NOMO-1 treated with dmso at 0.1 percent for 144 hours (cell line): Measurements from ENCODE around the gene ACACA.

Experiments used
- DNase-seq: peaks from one replicate; lab custom pipeline; 2025; ENCODE audit not compliant: unreplicated experiment; lab: John Stamatoyannopoulos, UW

The ACACA gene

GRCh38 chr17:37050920-37051319 lies 355.7 kb downstream of the ACACA start:
- no peak for DNase-seq

- DNase-seq: no peak
Observed at GRCh38 chr17:37048811-37049210, 357.8 kb downstream of the ACACA start.

- DNase-seq: peak; percentile 12
Observed at GRCh38 chr17:37047631-37048104, 359.0 kb downstream of the ACACA start.

GRCh38 chr17:37045351-37045922 lies 361.2 kb downstream of the ACACA start:
- no peak for DNase-seq

- no peak for DNase-seq
Observed at GRCh38 chr17:37043201-37043600, 363.4 kb downstream of the ACACA start.

GRCh38 chr17:37041932-37042331 lies 364.7 kb downstream of the ACACA start:
- DNase-seq: no peak

GRCh38 chr17:37039269-37039668 lies 367.4 kb downstream of the ACACA start:
- DNase-seq: no peak

GRCh38 chr17:37037590-37038155 lies 369.0 kb downstream of the ACACA start:
- DNase-seq: no peak
